Caco-2 (cell line): ENCODE data around the gene ABCB11. TPM values are rescaled to one million over a fixed set of nuclear protein-coding genes. Genes with fewer than 3 reads are reported as not detected.

Source experiments
- Bru-seq: library from RNA; stranded (reverse); fragments of 400-500 nt; gene quantifications from one replicate; lab custom pipeline; 2021; lab: Mats Ljungman, UMichigan
- BruChase-seq, 2 experiments: library from RNA; stranded (reverse); fragments of 400-500 nt; gene quantifications; one replicate each; lab custom pipeline; 2021; lab: Mats Ljungman, UMichigan
- BruUV-seq: library from RNA; stranded (reverse); fragments of 400-500 nt; replicated peaks from 2 replicates; lab custom pipeline; 2021; lab: Mats Ljungman, UMichigan
- CTCF ChIA-PET: fragments of 300-600 bp; sonication (Branson Sonifier 250); formaldehyde crosslinking; loops from one replicate; lab custom pipeline; 2022; ENCODE audit warnings: antibody characterized with exemption; lab: Charles Lee
- POLR2A ChIA-PET: fragments of 300-600 bp; sonication (Branson Sonifier 250); formaldehyde crosslinking; loops from one replicate; lab custom pipeline; 2022; ENCODE audit warnings: antibody characterized with exemption; lab: Charles Lee
- DNase-seq, 2 experiments: peaks; one replicate each; pipeline versions ENCODE4 v3.0.0 to v3.0.0-alpha.2; 2020 to 2022
- H3K27me3 ChIP-seq: replicated peaks from 2 replicates; pipeline ENCODE4 v1.6.0; 2011; ENCODE audit warnings: low read length; ENCODE audit not compliant: control insufficient read depth, insufficient read depth
- H3K36me3 ChIP-seq: 2 replicates; pipeline ENCODE4 v1.5.1; 2011; ENCODE audit warnings: low read length; ENCODE audit not compliant: control insufficient read depth, insufficient read depth
- H3K4me1 ChIP-seq: fragments of 250-450 bp; sonication (Bioruptor Pico); 2 replicates; pipeline ENCODE4 v1.5.1; 2020; ENCODE audit warnings: mild to moderate bottlenecking
- H3K4me3 ChIP-seq: 2 replicates; pipeline ENCODE4 v1.5.1; 2011; ENCODE audit warnings: low read depth, mild to moderate bottlenecking, control low read depth, low read length
- H3K9me3 ChIP-seq: fragments of 250-450 bp; sonication (Bioruptor Pico); 2 replicates; pipeline ENCODE4 v1.5.1; 2020; ENCODE audit warnings: mild to moderate bottlenecking, moderate library complexity
- H3K27ac Mint-ChIP-seq: one replicate; pipeline ENCODE4 v1.8.0; 2022; ENCODE audit warnings: mixed read lengths; ENCODE audit not compliant: unreplicated experiment
- H3K27me3 Mint-ChIP-seq: one replicate; pipeline ENCODE4 v1.8.0; 2022; ENCODE audit warnings: mixed read lengths; ENCODE audit not compliant: insufficient read depth, unreplicated experiment
- H3K36me3 Mint-ChIP-seq: one replicate; pipeline ENCODE4 v1.8.0; 2022; ENCODE audit warnings: mild to moderate bottlenecking, mixed read lengths; ENCODE audit not compliant: insufficient read depth, unreplicated experiment
- H3K4me1 Mint-ChIP-seq: one replicate; pipeline ENCODE4 v1.8.0; 2022; ENCODE audit warnings: low read depth, mixed read lengths; ENCODE audit not compliant: unreplicated experiment
- H3K4me3 Mint-ChIP-seq: one replicate; pipeline ENCODE4 v1.8.0; 2022; ENCODE audit warnings: mild to moderate bottlenecking, moderate library complexity, mixed read lengths; ENCODE audit not compliant: unreplicated experiment
- H3K9me3 Mint-ChIP-seq: one replicate; pipeline ENCODE4 v1.8.0; 2022; ENCODE audit warnings: mixed read lengths; ENCODE audit not compliant: unreplicated experiment
- intact Hi-C: fragments of 100-400 bp; cut with micrococcal nuclease; formaldehyde crosslinking; loops from one replicate; pipeline ENCODE4 v1.10.0; 2022; ENCODE audit not compliant: unreplicated experiment
- long read RNA-seq: library from polyadenylated mRNA; stranded (forward); transcript quantifications from one replicate; pipeline ENCODE4 v2.0.0, GENCODE V29; 2022
- total RNA-seq: library from RNA; stranded (reverse); gene quantifications from 2 replicates; pipeline ENCODE4 v1.2.3, GENCODE V29; 2022
- TF ChIP-seq, protein P1 (sequence below), 2 experiments: fragments of 200-600 bp in 1 of 2; IDR thresholded peaks; 1 replicate in 1 of 2; 2 replicates in 1 of 2; pipeline versions ENCODE4 v1.5.1 to v1.8.0; 2011 to 2022; ENCODE audit warnings: antibody characterized with exemption in 1 of 2, control low read depth in 1 of 2, inconsistent platforms in 1 of 2, low read depth in 1 of 2, low read length in 1 of 2, mild to moderate bottlenecking in 1 of 2, moderate library complexity in 1 of 2; ENCODE audit not compliant: insufficient read depth in 1 of 2, severe bottlenecking in 1 of 2, unreplicated experiment in 1 of 2

The ABCB11 gene
- not detected in 2 replicates for total RNA-seq
- percentile 17 among the genes with signal in this experiment for Bru-seq, nascent RNA
- percentile 23 among the genes with signal in this experiment for BruChase-seq, experiment 1, labeled RNA remaining after a 2-hour chase
- BruChase-seq, experiment 2, labeled RNA remaining after a 6-hour chase: percentile 15 among the genes with signal in this experiment
- long read RNA-seq: 0 reads

- Mint-ChIP-seq H3K9me3 (no peaks in the 10 kb centered on the region), H3K27ac (no peak within 1 kb of the TSS), H3K36me3 (no peaks in the 10 kb centered on the region), H3K27me3 (no peaks in the 10 kb centered on the region), H3K4me3 (no peak within 1 kb of the TSS), H3K4me1 (no peaks in the 10 kb centered on the region)
- TF ChIP-seq, protein P1, sequence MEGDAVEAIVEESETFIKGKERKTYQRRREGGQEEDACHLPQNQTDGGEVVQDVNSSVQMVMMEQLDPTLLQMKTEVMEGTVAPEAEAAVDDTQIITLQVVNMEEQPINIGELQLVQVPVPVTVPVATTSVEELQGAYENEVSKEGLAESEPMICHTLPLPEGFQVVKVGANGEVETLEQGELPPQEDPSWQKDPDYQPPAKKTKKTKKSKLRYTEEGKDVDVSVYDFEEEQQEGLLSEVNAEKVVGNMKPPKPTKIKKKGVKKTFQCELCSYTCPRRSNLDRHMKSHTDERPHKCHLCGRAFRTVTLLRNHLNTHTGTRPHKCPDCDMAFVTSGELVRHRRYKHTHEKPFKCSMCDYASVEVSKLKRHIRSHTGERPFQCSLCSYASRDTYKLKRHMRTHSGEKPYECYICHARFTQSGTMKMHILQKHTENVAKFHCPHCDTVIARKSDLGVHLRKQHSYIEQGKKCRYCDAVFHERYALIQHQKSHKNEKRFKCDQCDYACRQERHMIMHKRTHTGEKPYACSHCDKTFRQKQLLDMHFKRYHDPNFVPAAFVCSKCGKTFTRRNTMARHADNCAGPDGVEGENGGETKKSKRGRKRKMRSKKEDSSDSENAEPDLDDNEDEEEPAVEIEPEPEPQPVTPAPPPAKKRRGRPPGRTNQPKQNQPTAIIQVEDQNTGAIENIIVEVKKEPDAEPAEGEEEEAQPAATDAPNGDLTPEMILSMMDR (IDR thresholded peaks at IDR 0.05; ENCODE audit: insufficient read depth in 1 of 2, low read depth in 1 of 2, low read length in 1 of 2, severe bottlenecking in 1 of 2, unreplicated experiment in 1 of 2): no peak
- CTCF ChIA-PET: no interaction called here
- H3K36me3 ChIP-seq: no peaks in the 10 kb centered on the region
- intact Hi-C loops: no loop called here
- no peaks in the 10 kb centered on the region for H3K4me1 ChIP-seq
- BruUV-seq: no TSS peak
- H3K27me3 ChIP-seq: no peaks in the 10 kb centered on the region
- POLR2A ChIA-PET: no interaction called here
- no peak for DNase-seq
- no peaks in the 10 kb centered on the region for H3K9me3 ChIP-seq
- H3K4me3 ChIP-seq: no peak within 1 kb of the TSS
Measured at GRCh38 chr2:169031202-169031601, at the start of gene ABCB11. TSS of gene ABCB11 (minus strand) at chr2:169031324. CDS start at chr2:169018125, 13,199 bp downstream.

DNA sequence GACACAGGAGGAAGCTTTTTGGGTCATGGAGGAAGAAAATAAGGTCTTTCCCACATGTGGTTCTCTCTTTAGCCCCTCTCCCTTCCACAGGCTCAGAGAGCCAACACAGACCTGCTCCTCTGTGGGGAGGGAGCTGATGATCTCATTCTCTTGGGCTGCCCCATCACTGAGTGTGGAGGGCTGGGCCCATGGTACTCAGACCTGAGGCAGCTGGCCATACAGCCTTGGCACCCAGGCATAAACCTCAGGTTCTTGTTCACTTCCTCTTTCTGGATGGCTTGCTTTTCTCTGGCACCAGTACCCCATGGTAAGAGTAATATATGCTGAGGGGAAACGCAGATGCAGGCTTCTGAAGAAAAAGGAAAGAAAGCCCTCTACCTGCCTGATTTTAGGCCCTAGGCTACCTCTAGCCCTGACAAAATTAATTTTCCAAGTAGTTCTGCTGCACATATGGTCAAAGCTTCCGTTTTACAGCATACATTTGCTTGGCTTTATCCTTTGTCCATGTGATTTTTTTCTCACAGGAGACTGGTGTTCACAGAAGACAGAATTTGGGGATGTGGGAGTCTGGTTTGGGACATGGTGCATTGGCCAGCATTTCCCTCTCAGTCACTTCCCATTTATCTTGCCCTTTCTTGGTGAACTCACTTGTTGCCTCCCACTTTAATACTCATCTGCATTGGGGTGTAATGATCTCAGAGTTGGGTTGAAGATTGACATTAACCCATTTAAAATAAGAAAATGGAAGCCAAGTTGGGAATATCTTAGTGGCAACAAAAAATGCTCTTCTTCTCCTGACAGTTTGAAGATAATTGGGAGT is 49.3 kb upstream of the ABCB11 start:
- Histone ChIP-seq H3K27me3 (no peaks in the 10 kb centered on the region), H3K4me3 (no peak overlapping the region), H3K4me1 (no peaks in the 10 kb centered on the region), H3K9me3 (no peaks in the 10 kb centered on the region; the same call in 1 of the 2 replicates), H3K36me3 (no peaks in the 10 kb centered on the region)
- no peak for DNase-seq
- TF ChIP-seq, protein P1 (IDR thresholded peaks at IDR 0.05; ENCODE audit: insufficient read depth in 1 of 2, low read depth in 1 of 2, low read length in 1 of 2, severe bottlenecking in 1 of 2, unreplicated experiment in 1 of 2): no peak
- no TSS peak for BruUV-seq
- CTCF ChIA-PET: no interaction called here
- Mint-ChIP-seq H3K9me3 (peaks cover 6% of the 10 kb centered on the region), H3K27me3 (peaks cover 13% of the 10 kb centered on the region), H3K4me3 (no peak overlapping the region), H3K4me1 (no peaks in the 10 kb centered on the region), H3K36me3 (no peaks in the 10 kb centered on the region), H3K27ac (no peak overlapping the region)
- intact Hi-C loops: no loop called here
- POLR2A ChIA-PET: no interaction called here

DNA sequence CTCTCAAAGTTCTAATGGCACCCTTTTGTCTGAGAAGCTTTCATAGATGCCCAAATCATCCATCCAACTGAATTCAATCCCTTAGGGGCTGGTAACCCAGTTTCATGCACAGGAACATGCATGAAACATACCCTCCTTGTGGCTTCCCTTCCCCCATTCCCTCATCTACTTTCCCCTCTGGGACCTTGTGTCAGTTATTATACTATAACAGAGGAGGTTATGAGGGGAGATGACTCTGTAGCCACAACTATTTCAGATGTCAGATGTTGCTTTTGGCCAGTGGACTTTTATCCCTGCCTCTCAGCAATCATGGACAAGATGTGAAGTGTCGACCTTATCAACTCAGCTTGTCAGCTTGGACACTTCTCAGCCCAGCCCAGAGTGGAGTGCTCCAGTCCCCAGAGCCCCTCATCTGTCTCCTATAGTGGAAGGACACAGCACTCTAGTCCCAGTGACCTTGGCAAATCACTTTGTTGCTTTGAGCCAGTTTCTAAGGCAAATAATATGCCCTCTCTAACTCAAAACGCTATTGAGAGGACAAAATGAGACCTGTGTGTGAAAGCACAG is 46.6 kb upstream of the ABCB11 start:
- H3K4me3 Mint-ChIP-seq: no peak overlapping the region
- H3K9me3 Mint-ChIP-seq: no peaks in the 10 kb centered on the region
- ChIA-PET CTCF (no interaction called here), POLR2A (no interaction called here)
- H3K4me1 Mint-ChIP-seq: no peaks in the 10 kb centered on the region
- H3K27ac Mint-ChIP-seq: no peak overlapping the region
- no TSS peak for BruUV-seq
- H3K27me3 Mint-ChIP-seq: peaks cover 14% of the 10 kb centered on the region
- Histone ChIP-seq H3K4me3 (no peak overlapping the region), H3K9me3 (no peaks in the 10 kb centered on the region), H3K36me3 (no peaks in the 10 kb centered on the region), H3K4me1 (no peaks in the 10 kb centered on the region), H3K27me3 (no peaks in the 10 kb centered on the region)
- intact Hi-C loops: no loop called here
- no peak for DNase-seq
- TF ChIP-seq, protein P1 (IDR thresholded peaks at IDR 0.05; ENCODE audit: insufficient read depth in 1 of 2, low read depth in 1 of 2, low read length in 1 of 2, severe bottlenecking in 1 of 2, unreplicated experiment in 1 of 2): no peak
- no peaks in the 10 kb centered on the region for H3K36me3 Mint-ChIP-seq
